Effector CD4-positive, alpha-beta T cell (primary cell): ENCODE measurements around the gene CCR5AS.
"Not testable (repeated sequence)": the region's sequence is repeated elsewhere in the genome, so short reads cannot be mapped to it uniquely, and the experiment has no call there.

Source experiments
- DNase-seq: peaks from one replicate; pipeline ENCODE4 v3.0.0-alpha.2; 2020

Gene CCR5AS

DNA sequence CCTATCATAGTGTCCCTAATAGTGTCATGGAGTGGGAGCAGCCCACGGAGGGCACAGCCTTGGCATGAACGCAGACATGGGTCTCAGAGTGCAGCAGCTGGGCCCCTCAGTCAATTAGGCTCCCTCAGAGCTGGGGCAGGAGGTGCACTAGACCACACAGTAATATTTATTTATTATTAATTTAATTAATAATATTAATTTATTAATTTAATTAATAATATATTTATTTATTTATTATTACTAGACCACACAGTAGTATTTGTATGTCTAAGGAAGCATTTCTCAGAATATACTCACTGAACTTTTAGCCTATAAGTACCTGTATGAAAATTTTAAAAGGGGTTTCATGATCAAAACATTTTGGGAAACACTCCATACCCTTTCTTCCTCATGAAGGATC lies 5.3 kb downstream of the CCR5AS start:
- DNase-seq, result no peak

DNA sequence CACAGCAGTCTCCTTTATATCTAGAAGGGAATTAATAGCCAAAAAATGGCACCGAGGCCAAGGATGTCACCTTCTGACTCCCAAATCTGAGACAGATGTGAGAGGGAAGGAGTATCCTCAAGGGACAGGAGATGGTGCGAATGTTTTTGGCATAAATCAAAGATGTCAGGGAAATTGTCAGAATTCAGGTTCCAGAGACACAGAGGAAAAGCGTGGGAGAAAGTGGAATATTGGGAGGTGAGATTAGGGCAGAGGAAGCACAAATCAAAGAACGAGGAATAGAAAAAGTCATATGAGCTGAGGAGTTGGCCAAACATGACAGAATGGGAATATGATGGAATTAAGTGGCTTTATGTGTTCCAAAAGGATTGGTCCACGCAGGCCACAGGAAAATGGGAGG lies 6.0 kb downstream of the CCR5AS start:
- DNase-seq, result no peak

DNA sequence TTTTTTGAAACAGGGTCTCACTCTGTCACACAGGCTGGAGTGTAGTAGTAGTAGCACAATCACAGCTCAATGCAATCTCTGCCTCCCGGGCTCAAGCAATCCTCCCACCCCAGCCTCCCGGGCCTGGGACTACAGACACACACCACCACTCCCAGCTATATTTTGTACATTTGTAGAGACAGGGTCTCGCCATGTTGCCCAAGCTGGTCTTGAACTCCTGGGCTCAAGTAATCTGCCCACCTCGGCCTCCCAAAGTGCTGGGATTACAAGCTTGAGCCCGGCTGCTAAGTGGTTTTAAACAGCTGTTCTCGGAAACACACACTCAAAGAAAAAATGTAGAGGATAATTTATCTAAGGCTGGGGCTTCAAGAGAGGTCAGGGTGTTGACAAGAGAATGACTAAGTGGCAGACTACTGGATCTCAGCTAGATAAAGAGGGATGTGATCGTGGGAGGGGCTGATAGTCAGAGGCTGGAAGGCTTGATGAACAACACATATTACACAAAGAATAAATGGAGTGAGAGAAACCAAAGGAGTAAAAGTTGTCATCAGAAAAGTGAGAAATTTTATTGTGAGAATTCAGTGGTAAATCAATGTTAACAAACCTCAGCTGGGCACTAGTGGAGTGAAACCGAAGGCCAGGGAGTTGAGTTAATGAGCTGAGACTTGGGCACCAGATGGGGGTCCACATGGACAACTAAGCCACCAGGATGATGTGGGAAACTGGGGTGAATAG lies 6.7 kb downstream of the CCR5AS start:
- DNase-seq, result no peak

DNA sequence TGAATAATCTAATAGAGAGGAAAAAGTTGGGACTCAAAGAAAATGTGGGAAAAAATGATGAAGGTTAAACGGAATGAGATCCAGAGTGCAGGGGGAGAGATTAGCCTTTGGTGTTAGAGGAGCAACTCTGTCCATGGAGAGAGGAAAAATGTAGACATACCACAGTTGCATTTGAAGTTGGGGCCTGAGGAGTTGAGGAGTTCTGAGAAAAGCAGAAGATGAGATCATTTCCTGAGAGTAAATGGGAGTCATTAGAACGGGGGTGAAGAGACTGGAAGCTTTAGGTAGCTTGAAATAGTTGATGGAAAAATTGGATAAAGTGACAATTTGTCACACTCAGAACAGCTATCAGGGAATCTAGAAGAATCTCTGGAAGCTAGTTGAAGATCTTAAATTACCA lies 7.3 kb downstream of the CCR5AS start:
- no peak for DNase-seq

DNA sequence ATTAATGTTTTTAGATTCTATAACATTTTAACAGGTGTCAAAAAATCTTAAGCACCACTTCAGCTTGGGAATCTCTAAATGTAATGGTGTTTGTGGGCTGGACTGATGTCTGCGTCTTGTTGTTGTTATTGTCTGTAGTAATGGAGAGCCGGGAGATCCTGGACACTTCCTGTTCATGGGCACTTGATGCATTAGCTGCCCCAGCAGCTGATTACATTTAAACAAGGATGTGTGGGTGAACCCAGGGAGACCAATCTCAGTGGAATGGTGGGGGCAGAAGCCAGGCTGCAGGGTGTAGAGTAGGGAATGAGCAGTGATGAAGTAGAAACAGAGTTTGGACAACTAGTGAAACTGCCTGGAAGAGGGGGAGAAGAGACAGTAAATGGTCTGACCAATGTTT lies 7.8 kb downstream of the CCR5AS start:
- DNase-seq, result no peak

DNA sequence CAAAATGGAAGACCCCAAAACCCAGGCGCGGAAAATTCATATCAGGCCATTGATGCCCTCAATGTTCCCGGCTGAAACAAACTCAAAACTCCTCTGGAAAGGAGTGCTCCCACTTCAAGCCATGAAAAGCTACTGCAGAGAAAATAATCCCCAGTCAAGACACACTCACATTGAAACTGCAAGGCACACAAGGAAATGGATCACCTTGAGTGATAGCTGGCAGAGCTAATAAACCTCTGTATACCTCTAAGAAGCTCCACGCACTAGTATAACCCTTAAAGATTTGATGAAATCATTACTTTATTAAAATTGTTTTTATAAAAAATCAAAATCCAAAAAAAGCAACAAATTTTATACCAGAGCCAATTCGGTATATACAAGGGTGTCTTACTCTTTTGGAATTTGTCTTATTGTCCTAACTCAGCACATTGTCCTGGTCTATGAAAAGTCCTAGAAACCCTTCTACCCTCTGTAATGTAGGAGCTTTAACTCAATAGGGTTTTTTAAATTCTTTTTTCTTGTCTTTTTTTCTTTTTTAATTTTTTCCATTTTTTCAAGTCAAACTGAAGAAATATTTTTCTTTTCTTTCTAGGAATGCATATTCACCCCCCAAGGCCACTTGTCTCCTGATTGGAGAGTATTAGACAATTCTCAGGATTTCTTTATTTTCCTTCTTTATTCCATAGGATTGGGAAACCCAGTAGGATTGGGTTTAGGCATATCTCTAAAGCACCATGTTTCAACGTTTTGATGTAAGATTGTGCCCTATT lies 8.5 kb downstream of the CCR5AS start:
- DNase-seq, result no peak

DNA sequence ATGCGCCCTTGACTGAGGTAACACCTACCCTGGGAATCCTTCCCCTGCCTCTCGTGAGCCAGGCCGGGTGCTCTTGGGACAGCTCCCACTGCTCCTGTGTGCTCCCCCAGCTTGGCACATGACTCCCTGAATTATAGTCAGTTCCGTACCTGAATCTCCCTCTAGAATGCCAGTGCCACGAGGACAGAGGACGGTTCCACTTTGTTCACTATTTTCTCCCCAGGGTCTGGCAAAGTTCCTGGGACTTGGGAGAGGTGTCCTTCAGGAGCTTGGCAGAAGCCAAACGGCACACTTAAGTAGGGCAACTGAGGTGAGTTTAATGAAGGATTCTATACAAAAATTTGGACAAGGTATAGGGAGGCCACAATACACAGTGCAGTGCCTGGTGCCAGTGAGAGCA lies 9.8 kb downstream of the CCR5AS start:
- DNase-seq, result no peak

DNA sequence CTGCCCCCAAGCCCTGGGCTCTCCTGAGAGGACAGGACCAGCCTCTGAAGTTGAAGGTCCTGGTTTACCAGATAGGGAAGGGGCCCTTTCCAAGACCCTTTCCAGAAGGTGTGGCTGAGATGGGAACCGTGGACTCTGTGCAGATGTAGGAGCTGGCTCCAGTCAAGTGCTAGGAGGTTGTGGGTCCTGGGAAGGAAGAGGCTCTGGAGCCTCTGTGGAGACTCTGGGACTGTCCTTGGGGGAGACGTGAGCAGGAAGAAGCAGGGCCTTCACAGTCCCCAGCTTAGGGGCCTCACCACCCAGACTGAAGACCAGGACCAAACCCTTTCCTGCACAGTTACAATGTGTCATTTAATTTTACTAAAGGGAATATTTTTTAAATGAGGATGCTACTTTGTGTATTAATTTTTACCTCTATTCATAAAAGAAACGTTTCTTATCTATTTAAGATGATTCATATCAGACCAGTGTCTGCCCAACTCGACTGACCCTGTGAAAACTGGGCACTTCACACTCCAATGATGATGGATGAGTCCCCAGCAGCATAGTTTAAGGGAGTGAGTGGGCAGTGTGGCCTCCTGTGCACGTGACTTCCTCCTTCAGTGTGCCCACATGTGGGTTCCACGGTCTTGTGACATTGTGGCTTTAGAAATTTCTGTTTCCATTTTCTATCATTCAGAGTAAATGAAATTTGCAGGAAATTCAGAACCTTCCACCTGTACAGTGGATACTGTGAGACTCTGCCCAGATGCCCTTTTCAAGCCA lies 10.9 kb downstream of the CCR5AS start:
- no peak for DNase-seq

DNA sequence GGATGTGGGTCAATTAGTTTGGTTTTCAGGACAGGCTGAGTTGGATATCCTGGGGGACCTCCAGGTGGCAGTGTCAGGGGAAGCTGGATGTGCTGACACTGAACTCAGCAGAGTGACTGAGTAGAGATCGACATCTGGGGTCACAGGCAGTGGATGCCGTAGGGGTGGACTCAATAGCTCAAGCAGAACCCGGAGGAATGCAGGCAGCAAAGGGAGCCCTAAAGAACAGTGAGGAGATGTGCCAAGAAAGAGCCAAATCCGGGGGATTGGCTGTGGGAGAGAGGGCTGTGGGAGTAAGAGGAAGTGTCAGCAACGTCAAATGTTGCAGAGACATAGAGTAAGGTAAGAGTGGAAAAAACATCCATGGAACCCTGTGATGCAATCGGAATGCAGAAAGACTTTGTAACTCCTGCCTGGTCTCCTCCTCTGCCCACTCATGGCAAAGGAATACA lies 11.6 kb downstream of the CCR5AS start:
- DNase-seq, result no peak

DNA sequence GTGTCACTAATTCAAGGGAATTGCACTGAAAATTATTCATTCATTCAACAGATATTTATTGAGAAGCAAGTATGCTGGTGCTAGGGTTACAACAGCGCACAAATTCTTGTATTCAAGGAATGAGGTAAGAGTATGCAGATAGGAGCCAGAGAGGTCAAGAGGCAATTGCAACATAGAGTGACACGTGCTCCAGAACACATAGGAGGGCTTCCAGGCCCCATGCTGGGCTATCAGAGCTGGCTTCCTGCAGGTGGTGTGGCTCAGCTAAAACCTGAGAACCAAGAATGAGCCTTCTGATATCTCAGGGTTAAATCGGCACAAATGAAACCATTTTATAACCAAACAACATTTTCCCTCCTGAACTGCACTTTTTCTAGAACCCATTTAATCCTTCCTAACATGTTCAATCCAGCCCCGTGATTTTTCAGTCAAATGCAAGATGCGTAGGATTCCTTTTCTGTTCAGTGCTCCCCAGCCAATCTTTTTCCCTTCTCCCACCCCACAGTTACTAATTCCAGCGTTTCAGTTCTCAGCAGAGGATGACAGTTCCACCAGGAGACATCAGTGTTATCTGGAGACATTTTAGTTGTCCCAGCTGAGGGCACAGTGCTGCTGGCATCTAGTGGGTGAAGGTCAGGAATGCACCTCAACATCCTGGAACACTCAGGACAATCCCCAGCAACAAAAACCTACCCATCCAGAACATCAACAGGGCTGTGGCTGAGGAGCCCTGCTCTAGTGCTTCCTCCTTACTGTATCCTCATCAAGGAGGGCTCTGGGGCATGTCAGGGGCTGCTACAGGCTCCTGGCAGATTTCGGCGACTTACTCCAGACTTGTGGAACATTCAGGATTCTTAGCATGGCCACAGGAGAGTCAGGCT lies 13.1 kb downstream of the CCR5AS start:
- no peak for DNase-seq

DNA sequence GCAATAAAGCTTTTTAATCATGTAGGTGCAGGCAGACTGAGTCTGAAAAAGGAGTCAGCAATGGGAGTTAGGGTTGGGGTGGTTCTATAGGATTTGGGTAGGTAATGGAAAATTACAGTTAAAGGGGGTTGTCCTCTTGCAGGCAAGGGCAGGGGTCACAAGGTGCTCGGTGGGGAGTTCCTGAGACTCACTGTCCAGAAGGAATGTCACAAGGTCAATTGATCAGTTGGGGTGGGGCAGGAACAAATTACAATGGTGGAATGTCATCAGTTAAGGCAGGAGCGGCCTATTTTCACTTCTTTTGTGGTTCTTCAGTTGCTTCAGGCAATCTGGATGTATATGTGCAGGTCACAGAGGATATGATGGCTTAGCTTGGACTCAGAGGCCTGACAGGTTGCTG lies 13.9 kb downstream of the CCR5AS start:
- DNase-seq, result no peak

DNA sequence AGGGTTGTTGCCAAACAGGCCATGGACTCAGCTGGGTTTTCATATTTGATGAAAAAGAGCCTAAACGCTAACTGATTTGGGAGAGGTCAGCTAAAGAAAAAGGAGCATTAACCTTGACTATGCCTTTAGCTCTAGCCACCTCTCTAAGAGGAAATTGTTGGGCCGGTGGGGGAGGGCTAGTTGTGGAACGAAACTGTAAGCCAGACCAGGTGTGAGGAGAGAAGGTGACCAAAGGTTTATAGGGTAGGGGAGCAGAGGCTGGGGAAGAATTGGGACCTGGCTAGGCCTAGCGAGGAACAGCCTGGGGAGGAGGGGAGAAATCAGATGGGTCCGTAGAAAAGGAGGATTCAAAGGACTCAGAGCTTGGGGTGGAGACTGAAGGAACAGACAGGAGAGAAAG lies 15.3 kb downstream of the CCR5AS start:
- DNase-seq, result not testable (repeated sequence)

DNA sequence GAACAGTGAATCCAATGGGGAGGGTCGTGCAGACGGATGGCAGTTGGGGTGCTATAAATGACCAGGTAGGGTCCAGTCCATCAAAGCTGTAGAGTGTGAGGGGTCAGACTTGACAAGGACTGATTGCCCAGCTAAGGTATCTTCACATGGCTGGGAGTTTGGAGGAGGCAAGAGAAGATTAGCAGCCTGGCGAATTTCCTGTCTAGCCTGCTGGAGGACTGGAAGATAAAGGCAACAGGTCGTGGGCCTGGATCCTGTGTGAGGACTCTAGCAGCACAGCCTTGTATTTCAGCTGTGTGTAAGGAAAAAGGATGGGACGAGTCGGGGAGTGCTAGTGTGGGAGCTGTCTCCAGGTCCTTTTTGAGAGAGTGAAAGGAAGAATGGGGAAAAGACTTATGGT lies 17.6 kb downstream of the CCR5AS start:
- no peak for DNase-seq

DNA sequence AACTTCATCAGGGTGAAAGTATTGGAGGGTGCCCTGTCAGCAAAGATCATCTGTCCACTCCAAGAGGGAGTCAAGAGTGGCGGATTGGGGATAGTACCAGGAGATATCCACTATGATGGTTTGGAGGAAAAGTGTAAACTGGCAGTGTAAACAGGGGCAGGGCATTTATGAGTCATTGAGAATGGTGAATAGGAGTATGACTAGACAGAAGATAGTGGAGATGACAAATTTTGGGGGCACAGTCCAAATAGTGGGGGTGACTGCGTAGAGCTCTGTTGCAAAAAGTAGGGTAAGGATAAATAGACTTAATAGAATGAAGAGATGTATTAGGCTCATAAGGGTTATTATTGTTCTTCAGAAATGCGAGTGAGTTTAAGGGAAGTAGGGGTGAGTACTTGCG lies 18.0 kb downstream of the CCR5AS start:
- DNase-seq, result not testable (repeated sequence)

DNA sequence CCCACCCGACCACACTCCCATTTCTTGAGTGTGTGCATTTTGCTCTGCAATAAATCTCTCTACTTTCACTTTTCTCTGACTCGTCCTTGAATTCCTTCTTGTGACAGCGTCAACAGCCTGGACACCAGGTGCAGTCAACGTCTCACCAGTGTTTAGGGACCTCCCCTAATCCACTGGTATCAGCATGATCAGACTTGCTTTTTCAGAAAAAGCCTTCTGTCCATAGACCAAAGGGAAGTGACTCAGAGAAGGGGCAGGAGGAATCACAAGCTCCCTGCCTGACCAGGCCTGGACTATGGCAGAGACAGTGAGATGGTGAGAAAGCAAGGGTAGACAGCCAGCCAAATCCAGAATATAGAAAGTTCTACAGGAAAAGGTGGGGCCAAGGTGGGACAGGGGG lies 20.7 kb downstream of the CCR5AS start:
- no peak for DNase-seq

DNA sequence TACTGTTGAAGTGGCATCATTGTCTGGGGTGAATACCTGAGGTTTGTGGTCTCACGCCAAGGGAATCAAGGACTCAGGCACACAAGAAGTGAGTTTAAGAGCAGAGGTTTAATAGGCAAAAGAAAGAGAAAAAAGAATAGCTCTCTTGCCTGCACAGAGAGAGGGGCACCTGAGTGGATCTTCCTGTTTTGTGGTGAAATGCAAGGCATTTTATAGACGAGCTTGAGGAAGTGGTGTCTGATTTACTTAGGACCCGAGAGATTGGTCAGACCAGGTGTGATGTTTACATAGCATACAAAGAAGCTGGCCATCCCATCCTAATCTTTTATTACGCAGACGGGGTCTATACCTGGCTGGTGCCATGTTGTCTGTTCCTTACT lies 22.9 kb downstream of the CCR5AS start:
- no peak for DNase-seq

DNA sequence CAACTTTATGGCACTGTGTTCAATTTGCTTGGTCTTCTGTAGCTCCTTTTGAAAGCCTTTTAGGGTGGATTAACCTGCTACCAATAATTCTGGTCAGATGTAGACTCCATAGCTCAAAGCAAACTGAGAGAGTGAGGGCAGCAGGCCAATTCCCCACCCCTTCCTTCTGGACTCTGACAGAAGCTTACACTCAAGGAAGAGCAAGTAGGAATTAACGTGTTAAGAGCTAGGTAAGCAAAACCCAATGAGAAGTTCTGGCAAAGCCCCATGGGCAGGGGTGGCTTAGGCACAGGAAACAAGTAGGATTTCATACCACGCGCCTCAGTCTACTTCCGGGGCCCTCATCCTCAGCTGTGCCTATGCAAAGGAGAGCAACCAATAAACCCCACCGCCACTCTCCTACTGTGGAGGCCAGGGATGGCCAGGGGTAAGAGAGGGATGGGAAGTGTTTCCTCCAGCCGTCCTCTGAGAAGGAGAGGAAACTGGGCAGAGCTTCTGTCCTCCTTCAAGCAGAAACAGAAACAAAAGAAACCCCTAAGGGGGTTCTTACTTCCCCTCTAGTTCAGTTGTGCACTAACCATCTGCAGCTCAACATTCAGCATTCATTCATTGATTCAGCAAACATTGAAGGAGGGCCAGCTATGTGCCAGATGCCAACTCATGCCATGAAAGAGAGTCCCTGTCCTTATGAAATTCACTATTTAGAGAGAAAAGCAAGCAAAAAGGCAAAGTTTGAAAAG lies 23.5 kb downstream of the CCR5AS start:
- DNase-seq, result no peak

DNA sequence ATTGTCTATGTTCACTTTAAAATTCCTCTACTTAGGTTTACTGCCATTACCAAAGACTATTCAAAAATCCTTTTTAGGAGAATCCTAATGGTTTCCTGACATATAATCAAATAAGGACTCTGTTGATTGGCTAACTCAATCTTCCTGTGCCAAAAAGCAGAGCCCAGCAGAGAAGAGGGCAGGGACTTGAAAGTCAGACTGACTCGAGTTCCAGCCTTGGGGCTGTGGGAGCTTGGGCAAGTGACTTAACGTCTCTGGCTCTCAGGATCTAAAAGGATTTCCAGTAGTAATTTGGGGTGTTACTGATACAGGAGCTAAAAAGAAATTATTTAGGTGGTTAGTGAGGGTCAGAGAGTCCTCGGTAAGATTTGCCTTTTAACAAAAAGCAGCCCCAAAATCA lies 25.2 kb downstream of the CCR5AS start:
- no peak for DNase-seq

DNA sequence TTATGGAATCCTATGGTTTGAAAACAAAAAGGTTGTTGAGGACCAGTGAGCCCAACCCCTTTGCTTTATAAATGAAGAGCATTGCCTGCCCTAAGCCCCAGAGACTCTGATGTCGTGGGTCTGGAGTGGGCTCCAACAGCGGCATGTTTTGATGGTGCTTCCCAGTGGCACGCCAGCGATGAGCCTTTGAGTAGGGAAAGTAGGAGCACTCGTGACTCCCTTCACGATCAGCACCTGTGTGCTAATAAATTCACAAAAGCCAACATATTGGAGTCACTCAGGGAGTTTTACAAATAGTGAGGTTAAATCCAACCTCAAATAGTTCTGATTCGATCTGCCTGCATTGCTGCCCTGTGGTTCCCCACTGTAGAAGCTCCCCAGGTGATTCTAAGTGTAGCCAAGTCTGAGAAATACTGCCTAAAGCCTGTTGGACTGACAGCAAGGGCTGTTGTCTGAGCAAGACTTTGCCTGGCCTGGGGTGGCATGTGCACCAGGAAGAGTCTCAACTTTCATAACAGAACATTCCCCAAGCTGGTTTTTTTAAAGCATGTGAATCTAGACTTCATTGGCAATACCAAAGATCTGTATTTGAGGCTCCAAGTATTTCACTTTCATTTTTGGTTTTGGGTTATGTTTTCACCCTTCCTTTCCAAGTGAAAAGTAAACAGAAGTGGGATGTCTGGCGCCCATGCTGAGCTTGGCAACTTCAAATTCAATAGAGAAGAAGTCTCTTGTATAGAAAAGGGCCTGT lies 26.2 kb downstream of the CCR5AS start:
- no peak for DNase-seq

DNA sequence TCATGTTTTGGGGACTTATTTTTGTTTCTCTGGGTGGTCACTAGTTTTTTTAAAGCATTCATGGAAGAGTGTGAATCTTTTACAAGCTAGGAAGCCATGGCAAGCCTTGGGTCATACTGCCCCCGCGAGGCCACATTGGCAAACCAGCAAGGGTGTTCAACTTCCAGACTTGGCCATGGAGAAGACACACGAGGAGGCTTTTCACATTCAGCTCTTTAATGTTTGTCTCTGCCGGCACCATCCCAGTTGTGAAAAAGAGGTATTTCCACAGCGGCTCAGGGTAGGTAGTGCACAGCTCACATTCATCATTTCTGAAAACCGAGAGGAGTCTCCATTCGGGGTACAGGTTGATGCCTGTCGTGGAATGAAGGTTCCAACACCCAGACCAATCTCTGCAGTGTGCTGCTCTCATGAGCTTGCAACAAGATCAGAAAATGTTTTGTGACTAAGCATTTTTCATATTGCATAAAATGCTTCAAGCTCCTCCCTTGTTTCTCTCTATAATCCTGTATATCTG lies 28.4 kb downstream of the CCR5AS start:
- peak; percentile 44 for DNase-seq

DNA sequence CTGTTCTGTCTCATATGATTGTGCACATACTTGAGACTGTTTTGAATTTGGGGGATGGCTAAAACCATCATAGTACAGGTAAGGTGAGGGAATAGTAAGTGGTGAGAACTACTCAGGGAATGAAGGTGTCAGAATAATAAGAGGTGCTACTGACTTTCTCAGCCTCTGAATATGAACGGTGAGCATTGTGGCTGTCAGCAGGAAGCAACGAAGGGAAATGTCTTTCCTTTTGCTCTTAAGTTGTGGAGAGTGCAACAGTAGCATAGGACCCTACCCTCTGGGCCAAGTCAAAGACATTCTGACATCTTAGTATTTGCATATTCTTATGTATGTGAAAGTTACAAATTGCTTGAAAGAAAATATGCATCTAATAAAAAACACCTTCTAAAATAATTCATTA lies 31.1 kb downstream of the CCR5AS start:
- no peak for DNase-seq
